ENCODE measurements around the gene FADD. TPM values are rescaled to one million over a fixed set of nuclear protein-coding genes. Genes with fewer than 3 reads are reported as not detected.
A peak's percentile ranks its signal among the peaks of the same experiment; 100 is the strongest.

FADD gene
- total RNA-seq, 4 donors from 2014 or later: 18.4 to 30.1 (median 22.6) TPM

- no peak for TF ChIP-seq CTCF (IDR thresholded peaks at IDR 0.05)
- DNase-seq (ENCODE audit: low spot score): no peak
- ATAC-seq (ENCODE audit: low FRiP score): no peak
Measured at GRCh38 chr11:70229737-70230136, 26.6 kb downstream of the FADD start.

- no peak for TF ChIP-seq CTCF (IDR thresholded peaks at IDR 0.05)
- no peak for ATAC-seq (ENCODE audit: low FRiP score)
- DNase-seq (ENCODE audit: low spot score): no peak
Measured at GRCh38 chr11:70230151-70230839, 27.2 kb downstream of the FADD start.

- DNase-seq (ENCODE audit: low spot score): no peak
- ATAC-seq (ENCODE audit: low FRiP score): no peak
- no peak for TF ChIP-seq CTCF (IDR thresholded peaks at IDR 0.05)
Measured at GRCh38 chr11:70230840-70231710, 28.0 kb downstream of the FADD start.

GRCh38 chr11:70233034-70233433 is 29.9 kb downstream of the FADD start:
- TF ChIP-seq CTCF (IDR thresholded peaks at IDR 0.05): no peak
- DNase-seq (ENCODE audit: low spot score) (no peak), ATAC-seq (ENCODE audit: low FRiP score) (no peak)

GRCh38 chr11:70233511-70233934 is 30.4 kb downstream of the FADD start:
- no peak for TF ChIP-seq CTCF (IDR thresholded peaks at IDR 0.05)
- DNase-seq (ENCODE audit: low spot score): no peak
- ATAC-seq (ENCODE audit: low FRiP score): peak; percentile 53

GRCh38 chr11:70233962-70234361 is 30.9 kb downstream of the FADD start:
- DNase-seq (ENCODE audit: low spot score) (no peak), ATAC-seq (ENCODE audit: low FRiP score) (peak; percentile 19)
- no peak for TF ChIP-seq CTCF (IDR thresholded peaks at IDR 0.05)

Data from omental fat pad (tissue), 4 donors.